Osteocyte (in vitro differentiated cells): ENCODE data around the gene SMAD1. TPM values are rescaled to one million over a fixed set of nuclear protein-coding genes. Genes with fewer than 3 reads are reported as not detected.

Experiments
- DNase-seq: peaks from one replicate; pipeline ENCODE4 v3.0.0; 2021; ENCODE audit warnings: mixed read lengths; ENCODE audit not compliant: unreplicated experiment; ENCODE audit errors: extremely low spot score
- H3K27ac Mint-ChIP-seq: one replicate; pipeline ENCODE4 v1.8.0; 2021; ENCODE audit warnings: mild to moderate bottlenecking, mixed read lengths; ENCODE audit not compliant: unreplicated experiment
- H3K27me3 Mint-ChIP-seq: one replicate; pipeline ENCODE4 v1.8.0; 2021; ENCODE audit warnings: mixed read lengths; ENCODE audit not compliant: unreplicated experiment
- H3K36me3 Mint-ChIP-seq: one replicate; pipeline ENCODE4 v1.8.0; 2021; ENCODE audit warnings: mixed read lengths; ENCODE audit not compliant: unreplicated experiment
- H3K4me1 Mint-ChIP-seq: one replicate; pipeline ENCODE4 v1.8.0; 2021; ENCODE audit warnings: mixed read lengths; ENCODE audit not compliant: unreplicated experiment
- H3K4me3 Mint-ChIP-seq: one replicate; pipeline ENCODE4 v1.8.0; 2021; ENCODE audit warnings: mild to moderate bottlenecking, moderate library complexity, mixed read lengths; ENCODE audit not compliant: unreplicated experiment
- H3K9me3 Mint-ChIP-seq: one replicate; pipeline ENCODE4 v1.8.0; 2021; ENCODE audit warnings: mixed read lengths; ENCODE audit not compliant: unreplicated experiment
- CTCF ChIP-seq: fragments of 200-600 bp; sonication (generic); IDR thresholded peaks from 2 replicates; pipeline ENCODE4 v1.5.0; 2021; ENCODE audit warnings: antibody characterized with exemption, mild to moderate bottlenecking, moderate library complexity
- total RNA-seq: library from RNA; stranded (reverse); gene quantifications from 2 replicates; pipeline ENCODE4 v1.2.1, GENCODE V29; 2021

SMAD1 gene
- total RNA-seq, 1 donor from 2014 or later, result 18.1 TPM

GRCh38 chr4:145482209-145483037 is 770 bp downstream of the SMAD1 start:
- peak; percentile 84 for DNase-seq
- Mint-ChIP-seq H3K27me3 (no peaks in the 10 kb centered on the region), H3K27ac (no peak overlapping the region), H3K4me3 (no peak overlapping the region), H3K4me1 (peaks cover 7% of the 10 kb centered on the region), H3K9me3 (no peaks in the 10 kb centered on the region), H3K36me3 (no peaks in the 10 kb centered on the region)
- TF ChIP-seq CTCF, result peak; percentile 24

- H3K4me3 Mint-ChIP-seq, result no peak overlapping the region
- peaks cover 7% of the 10 kb centered on the region for H3K4me1 Mint-ChIP-seq
- H3K36me3 Mint-ChIP-seq, result no peaks in the 10 kb centered on the region
- H3K27me3 Mint-ChIP-seq, result no peaks in the 10 kb centered on the region
- H3K9me3 Mint-ChIP-seq, result no peaks in the 10 kb centered on the region
- no peak for DNase-seq
- H3K27ac Mint-ChIP-seq, result no peak overlapping the region
- no peak for TF ChIP-seq CTCF
These were observed 1.9 kb downstream of the SMAD1 start for GRCh38 chr4:145483514-145483913.

- no peak overlapping the region for H3K27ac Mint-ChIP-seq
- no peaks in the 10 kb centered on the region for H3K27me3 Mint-ChIP-seq
- H3K4me1 Mint-ChIP-seq, result peaks cover 7% of the 10 kb centered on the region
- H3K9me3 Mint-ChIP-seq, result no peaks in the 10 kb centered on the region
- H3K36me3 Mint-ChIP-seq, result no peaks in the 10 kb centered on the region
- no peak for TF ChIP-seq CTCF
- H3K4me3 Mint-ChIP-seq, result no peak overlapping the region
- DNase-seq, result no peak
These were observed 2.7 kb downstream of the SMAD1 start for GRCh38 chr4:145484225-145484846.

- no peak for TF ChIP-seq CTCF
- no peak for DNase-seq
- Mint-ChIP-seq H3K4me3 (no peak overlapping the region), H3K36me3 (no peaks in the 10 kb centered on the region), H3K4me1 (peaks cover 7% of the 10 kb centered on the region), H3K9me3 (no peaks in the 10 kb centered on the region), H3K27ac (no peak overlapping the region), H3K27me3 (no peaks in the 10 kb centered on the region)
These were observed 3.5 kb downstream of the SMAD1 start for GRCh38 chr4:145485120-145485519.

- H3K27me3 Mint-ChIP-seq, result no peaks in the 10 kb centered on the region
- no peaks in the 10 kb centered on the region for H3K9me3 Mint-ChIP-seq
- DNase-seq, result no peak
- H3K4me3 Mint-ChIP-seq, result no peak overlapping the region
- H3K27ac Mint-ChIP-seq, result no peak overlapping the region
- H3K4me1 Mint-ChIP-seq, result no peaks in the 10 kb centered on the region
- H3K36me3 Mint-ChIP-seq, result no peaks in the 10 kb centered on the region
- no peak for TF ChIP-seq CTCF
These were observed 5.0 kb downstream of the SMAD1 start for GRCh38 chr4:145486603-145487002.
